GM12878 (cell line): ENCODE measurements around the gene B3GNT4. TPM values are rescaled to one million over a fixed set of nuclear protein-coding genes. Genes with fewer than 3 reads are reported as not detected.

Experiments used
- ATAC-seq: fragments of 200-7000 bp; cut with Tn5 transposase; 3 replicates; pipeline ENCODE4 v1.9.1; 2020; ENCODE audit warnings: mild to moderate bottlenecking, moderate library complexity
- BruUV-seq: library from RNA; stranded (reverse); fragments of 400-500 nt; replicated peaks from 2 replicates; lab custom pipeline; 2021; lab: Mats Ljungman, UMichigan
- CTCF ChIA-PET: fragments of 300-600 bp; sonication (Branson Sonifier 250); formaldehyde crosslinking; extraction: SDS; loops from one replicate; lab custom pipeline; 2021; ENCODE audit warnings: inconsistent platforms; lab: Yijun Ruan, JAX
- POLR2A ChIA-PET: fragments of 350-600 bp; formaldehyde crosslinking; extraction: SDS; loops from one replicate; lab custom pipeline; 2021; ENCODE audit warnings: inconsistent platforms; lab: Charles Lee
- RAD21 ChIA-PET: fragments of 300-600 bp; sonication (Branson Sonifier 250); formaldehyde crosslinking; loops from one replicate; lab custom pipeline; 2023; ENCODE audit warnings: antibody characterized with exemption; ENCODE audit not compliant: unreplicated experiment; lab: Charles Lee
- SMC1A ChIA-PET: fragments of 300-600 bp; sonication (Branson Sonifier 250); formaldehyde crosslinking; loops from one replicate; lab custom pipeline; 2023; ENCODE audit not compliant: unreplicated experiment, uncharacterized antibody; lab: Charles Lee
- DNase-seq: peaks from one replicate; pipeline ENCODE4 v3.0.0-alpha.2; 2011; ENCODE audit warnings: low read depth, low spot score
- FAIRE-seq: peaks from 3 replicates; lab custom pipeline; 2011; peaks lifted over from hg19 to GRCh38; lab: Jason Lieb, UNC
- H2AFZ ChIP-seq: 2 replicates; pipeline ENCODE4 v1.6.0; 2011; ENCODE audit warnings: low read depth, low read length, control low read depth; ENCODE audit not compliant: control insufficient read depth
- H3K27ac ChIP-seq: 2 replicates; pipeline ENCODE4 v1.5.1; 2011; ENCODE audit warnings: control low read depth; ENCODE audit not compliant: control insufficient read depth, insufficient read depth
- H3K27me3 ChIP-seq, 2 experiments: replicated peaks in 1 of 2; 2 replicates each; pipeline versions ENCODE4 v1.6.0 to v1.6.1; 2011; ENCODE audit warnings: low read length in 1 of 2; ENCODE audit not compliant: control insufficient read depth in 2 of 2, insufficient read depth in 2 of 2
- H3K36me3 ChIP-seq, 2 experiments: 2 replicates each; pipeline ENCODE4 v1.5.1; 2011; ENCODE audit warnings: low read length in 1 of 2; ENCODE audit not compliant: control insufficient read depth in 2 of 2, insufficient read depth in 2 of 2
- H3K4me1 ChIP-seq: 2 replicates; pipeline ENCODE4 v1.6.1; 2011; ENCODE audit warnings: mild to moderate bottlenecking, low read length, moderate library complexity, mixed read lengths; ENCODE audit not compliant: control insufficient read depth, insufficient read depth
- H3K4me2 ChIP-seq: 2 replicates; pipeline ENCODE4 v1.6.0; 2011; ENCODE audit warnings: control low read depth; ENCODE audit not compliant: control insufficient read depth, insufficient read depth
- H3K4me3 ChIP-seq: fragments of 200-600 bp; sonication (generic); 2 replicates; pipeline ENCODE4 v1.5.1; 2016
- H3K79me2 ChIP-seq: 2 replicates; pipeline ENCODE4 v1.6.0; 2011; ENCODE audit warnings: low read length; ENCODE audit not compliant: control insufficient read depth, insufficient read depth
- H3K9ac ChIP-seq: 2 replicates; pipeline ENCODE4 v1.8.0; 2011; ENCODE audit warnings: low read length, control low read depth, mixed read lengths; ENCODE audit not compliant: control insufficient read depth, insufficient read depth
- H3K9me3 ChIP-seq: replicated peaks from 3 replicates; pipeline ENCODE4 v1.5.1; 2011; ENCODE audit warnings: mild to moderate bottlenecking, low read length; ENCODE audit not compliant: control insufficient read depth, insufficient read depth
- H4K20me1 ChIP-seq: 2 replicates; pipeline ENCODE4 v1.6.0; 2011; ENCODE audit not compliant: control insufficient read depth, insufficient read depth
- BCL11A ChIP-seq: IDR thresholded peaks from 2 replicates; pipeline ENCODE4 v1.6.1; 2011; ENCODE audit warnings: low read depth, low read length
- BMI1 ChIP-seq: fragments of 450-650 bp; IDR thresholded peaks from 2 replicates; pipeline ENCODE4 v1.6.1; 2016; ENCODE audit warnings: mild to moderate bottlenecking, moderate library complexity, borderline replicate concordance
- CEBPZ ChIP-seq: fragments of 150-350 bp; IDR thresholded peaks from 2 replicates; pipeline ENCODE4 v1.6.1; 2016; ENCODE audit warnings: low read depth, low read length
- E2F4 ChIP-seq: IDR thresholded peaks from 2 replicates; pipeline ENCODE4 v1.6.1; 2012; ENCODE audit warnings: low read depth, low read length, improper control_type of control experiment
- ETV6 ChIP-seq, 2 experiments: fragments of 450-650 bp in 1 of 2; IDR thresholded peaks in 1 of 2; conservative IDR thresholded peaks in 1 of 2; 2 replicates each; pipeline ENCODE4 v1.6.1; 2014; ENCODE audit warnings: antibody characterized with exemption in 1 of 2, borderline replicate concordance in 1 of 2, low read depth in 1 of 2, mild to moderate bottlenecking in 1 of 2, moderate library complexity in 1 of 2
- EZH2 ChIP-seq: IDR thresholded peaks from 2 replicates; pipeline ENCODE4 v1.6.1; 2012; ENCODE audit warnings: low read depth, mild to moderate bottlenecking, control low read depth, inconsistent platforms, low read length, borderline replicate concordance; ENCODE audit not compliant: control insufficient read depth
- FOXK2 ChIP-seq: fragments of 450-650 bp; IDR thresholded peaks from 2 replicates; pipeline ENCODE4 v1.6.1; 2017; ENCODE audit warnings: mild to moderate bottlenecking, moderate library complexity
- HCFC1 ChIP-seq: fragments of 150-350 bp; IDR thresholded peaks from 2 replicates; pipeline ENCODE4 v1.6.1; 2014; ENCODE audit warnings: low read length
- HDGF ChIP-seq: fragments of 450-650 bp; IDR thresholded peaks from 2 replicates; pipeline ENCODE4 v1.6.1; 2016; ENCODE audit warnings: antibody characterized with exemption
- IRF3 ChIP-seq: fragments of 450-650 bp; IDR thresholded peaks from 2 replicates; pipeline ENCODE4 v1.6.1; 2014; ENCODE audit warnings: mild to moderate bottlenecking
- KLF5 ChIP-seq: fragments of 450-650 bp; IDR thresholded peaks from 2 replicates; pipeline ENCODE4 v1.6.1; 2014; ENCODE audit warnings: mild to moderate bottlenecking; ENCODE audit not compliant: partially characterized antibody
- PBX3 ChIP-seq: IDR thresholded peaks from 2 replicates; pipeline ENCODE4 v1.6.1; 2011; ENCODE audit warnings: mild to moderate bottlenecking, low read depth, low read length, moderate library complexity; ENCODE audit not compliant: insufficient replicate concordance
- SUZ12 ChIP-seq: fragments of 200-600 bp; sonication (generic); IDR thresholded peaks from one replicate; pipeline ENCODE4 v1.6.1; 2018; ENCODE audit warnings: antibody characterized with exemption, mild to moderate bottlenecking; ENCODE audit not compliant: unreplicated experiment
- TCF7 ChIP-seq: IDR thresholded peaks from 2 replicates; pipeline ENCODE4 v1.6.1; 2014; ENCODE audit warnings: antibody characterized with exemption, borderline replicate concordance
- YBX1 ChIP-seq: fragments of 450-650 bp; IDR thresholded peaks from 2 replicates; pipeline ENCODE4 v1.6.1; 2016; ENCODE audit warnings: antibody characterized with exemption
- ZNF207 ChIP-seq: fragments of 450-650 bp; IDR thresholded peaks from 2 replicates; pipeline ENCODE4 v1.6.1; 2014; ENCODE audit warnings: antibody characterized with exemption, mild to moderate bottlenecking, borderline replicate concordance
- ZNF24 ChIP-seq: fragments of 450-650 bp; IDR thresholded peaks from 2 replicates; pipeline ENCODE4 v1.6.1; 2017; ENCODE audit warnings: antibody characterized with exemption, mild to moderate bottlenecking
- ZSCAN29 ChIP-seq: fragments of 450-650 bp; IDR thresholded peaks from 2 replicates; pipeline ENCODE4 v1.6.1; 2017; ENCODE audit warnings: mild to moderate bottlenecking, moderate library complexity
- WGBS: methylation state at CpG from one replicate; pipeline ENCODE4 v1.1.6; 2016; ENCODE audit warnings: low lambda C conversion rate; ENCODE audit not compliant: insufficient replicate concordance, insufficient coverage; ENCODE audit errors: missing lambda C conversion rate; 5-methylcytosine and 5-hydroxymethylcytosine counted together
- in situ Hi-C: fragments of 300-500 bp; cut with MboI; formaldehyde crosslinking; loops from 9 replicates; pipeline ENCODE4 v1.14.3; 2018; ENCODE audit warnings: mixed read lengths
- intact Hi-C: fragments of 100-400 bp; cut with micrococcal nuclease; formaldehyde crosslinking; loops from one replicate; pipeline ENCODE4 v1.14.2; 2022; ENCODE audit not compliant: unreplicated experiment
- polyA plus RNA-seq, 11 experiments: library from polyadenylated mRNA; depleted of rRNA in 4 of 11; unstranded in 6 of 11; stranded (reverse) in 5 of 11; fragments of >200 nt; fragmentation: Nextera tagmentation in 4 of 11; fragmentation: Illumina TruSeq in 1 of 11; extraction: Ambion mirVana in 4 of 11; extraction: Trizol in 1 of 11; gene quantifications; 1 replicate in 1 of 11; 2 replicates in 10 of 11; pipeline versions ENCODE4 v1.2.1 to v1.2.3, GENCODE V29; 2011 to 2016; ENCODE audit warnings: inconsistent platforms in 2 of 11, missing spikeins in 2 of 11, low read depth in 1 of 11
- total RNA-seq, 4 experiments: library from RNA; depleted of rRNA in 3 of 4; stranded (reverse); fragments of >200 nt in 3 of 4; fragmentation: Illumina TruSeq in 1 of 4; extraction: Trizol in 1 of 4; gene quantifications; 2 replicates each; pipeline versions ENCODE4 v1.2.1 to v1.2.3, GENCODE V29; 2013 to 2021

B3GNT4 gene
- total and polyA plus RNA-seq, 10 of the 15 experiments (the other 5 are each of a cell fraction or from before 2014, with no cell fraction given), result 0.04 to 0.95 (median 0.88) TPM; not detected in 7

GRCh38 chr12:122168492-122168891, 35.0 kb upstream of the B3GNT4 start (continued):
- TF ChIP-seq YBX1 (no peak), FOXK2 (no peak), KLF5 (no peak)

- no peaks in the 10 kb centered on the region for H4K20me1 ChIP-seq
- FAIRE-seq (no peak), ATAC-seq (no peak), DNase-seq (no peak)
- RAD21 ChIA-PET, result no interaction called here
- intact Hi-C loops (no loop called here), in situ Hi-C loops (no loop called here)
- no peaks in the 10 kb centered on the region for H3K36me3 ChIP-seq
- no peak overlapping the region for H3K9ac ChIP-seq
- H2AFZ ChIP-seq, result no peak overlapping the region
- H3K27me3 ChIP-seq, result peaks cover 0 to 3% of the 10 kb centered on the region in 2 experiments; a peak in 1 of 4 replicates
- no TSS peak for BruUV-seq
- TF ChIP-seq IRF3 (no peak), TCF7 (no peak), BCL11A (no peak), PBX3 (no peak), ETV6 (conservative IDR thresholded peaks at IDR 0.05 in 1 of 2, IDR thresholded peaks at IDR 0.05 in 1 of 2; ENCODE audit: borderline replicate concordance in 1 of 2, low read depth in 1 of 2) (no peak), CEBPZ (no peak), SUZ12 (no peak), ZNF24 (no peak), HCFC1 (no peak), HDGF (no peak), EZH2 (no peak), ZNF207 (no peak), ZSCAN29 (no peak), E2F4 (no peak), BMI1 (no peak)
- H3K4me2 ChIP-seq, result no peak overlapping the region
- POLR2A ChIA-PET, result no interaction called here
- SMC1A ChIA-PET, result no interaction called here
- H3K27ac ChIP-seq, result no peak overlapping the region
- no peaks in the 10 kb centered on the region for H3K9me3 ChIP-seq
- no peak overlapping the region for H3K4me3 ChIP-seq
- WGBS, result 6% methylated on average over 5 of the region's 5 CpGs
- CTCF ChIA-PET, result no interaction called here
- no peaks in the 10 kb centered on the region for H3K79me2 ChIP-seq
- peaks cover 11% of the 10 kb centered on the region for H3K4me1 ChIP-seq
These were observed 32.1 kb upstream of the B3GNT4 start for GRCh38 chr12:122171399-122171798.
